GM12864 (cell line): ENCODE measurements around the gene ADAMTS9.

Experiments
- DNase-seq: peaks from one replicate; pipeline ENCODE4 v3.0.0-alpha.2; 2011; ENCODE audit warnings: low read depth
- H3K4me3 ChIP-seq: 2 replicates; pipeline ENCODE4 v1.5.1; 2011; ENCODE audit warnings: mild to moderate bottlenecking, low read depth, low read length, control low read depth
- TF ChIP-seq, protein P1 (sequence below): IDR thresholded peaks from 2 replicates; pipeline ENCODE4 v1.5.1; 2011; ENCODE audit warnings: low read depth, mild to moderate bottlenecking, moderate library complexity, low read length, control low read depth, inconsistent platforms; ENCODE audit errors: missing control alignments

The ADAMTS9 gene

DNA sequence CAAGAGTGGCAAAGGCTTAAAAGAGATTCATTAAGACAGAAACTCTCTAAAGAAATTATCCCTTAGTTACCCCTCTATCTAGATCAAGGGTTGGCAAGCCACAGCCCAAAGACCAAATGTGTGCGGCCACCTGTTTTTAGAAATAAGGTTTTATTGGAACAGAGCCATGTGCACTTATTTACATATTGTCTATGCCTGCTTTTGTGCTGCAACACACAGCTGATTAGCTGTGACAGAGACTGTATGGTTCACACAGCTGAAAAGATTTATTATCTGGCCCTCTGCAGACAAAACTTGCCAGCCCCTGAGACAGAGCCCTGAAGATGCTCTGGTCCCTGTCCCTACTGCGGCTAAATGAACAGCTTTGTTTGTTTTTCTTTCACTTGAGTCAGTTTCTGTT lies 88.1 kb downstream of the ADAMTS9 start:
- no peak for DNase-seq
- no peak overlapping the region for H3K4me3 ChIP-seq
- TF ChIP-seq, protein P1, sequence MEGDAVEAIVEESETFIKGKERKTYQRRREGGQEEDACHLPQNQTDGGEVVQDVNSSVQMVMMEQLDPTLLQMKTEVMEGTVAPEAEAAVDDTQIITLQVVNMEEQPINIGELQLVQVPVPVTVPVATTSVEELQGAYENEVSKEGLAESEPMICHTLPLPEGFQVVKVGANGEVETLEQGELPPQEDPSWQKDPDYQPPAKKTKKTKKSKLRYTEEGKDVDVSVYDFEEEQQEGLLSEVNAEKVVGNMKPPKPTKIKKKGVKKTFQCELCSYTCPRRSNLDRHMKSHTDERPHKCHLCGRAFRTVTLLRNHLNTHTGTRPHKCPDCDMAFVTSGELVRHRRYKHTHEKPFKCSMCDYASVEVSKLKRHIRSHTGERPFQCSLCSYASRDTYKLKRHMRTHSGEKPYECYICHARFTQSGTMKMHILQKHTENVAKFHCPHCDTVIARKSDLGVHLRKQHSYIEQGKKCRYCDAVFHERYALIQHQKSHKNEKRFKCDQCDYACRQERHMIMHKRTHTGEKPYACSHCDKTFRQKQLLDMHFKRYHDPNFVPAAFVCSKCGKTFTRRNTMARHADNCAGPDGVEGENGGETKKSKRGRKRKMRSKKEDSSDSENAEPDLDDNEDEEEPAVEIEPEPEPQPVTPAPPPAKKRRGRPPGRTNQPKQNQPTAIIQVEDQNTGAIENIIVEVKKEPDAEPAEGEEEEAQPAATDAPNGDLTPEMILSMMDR: no peak

DNA sequence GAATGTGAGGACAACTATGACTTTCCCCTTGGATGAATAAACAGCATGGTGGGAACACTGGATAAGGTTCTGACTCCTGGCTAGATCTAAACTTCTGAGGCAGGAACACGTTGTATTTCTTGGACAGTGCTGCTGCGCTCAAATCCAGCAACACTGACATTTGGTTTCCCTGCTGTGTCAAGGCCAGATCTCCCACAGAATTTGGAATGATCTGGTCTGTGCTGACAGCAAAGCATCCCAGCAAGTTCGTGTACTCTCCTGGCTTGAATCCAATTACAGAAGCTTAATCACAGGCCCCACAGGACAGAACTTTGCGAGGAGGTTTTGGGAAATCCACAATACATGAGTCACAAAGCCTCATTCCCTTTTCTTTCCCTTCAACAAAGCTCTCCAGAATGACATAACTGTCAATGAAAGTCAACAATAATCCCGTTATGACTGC lies 92.5 kb downstream of the ADAMTS9 start:
- no peak for DNase-seq
- TF ChIP-seq, protein P1: no peak

DNA sequence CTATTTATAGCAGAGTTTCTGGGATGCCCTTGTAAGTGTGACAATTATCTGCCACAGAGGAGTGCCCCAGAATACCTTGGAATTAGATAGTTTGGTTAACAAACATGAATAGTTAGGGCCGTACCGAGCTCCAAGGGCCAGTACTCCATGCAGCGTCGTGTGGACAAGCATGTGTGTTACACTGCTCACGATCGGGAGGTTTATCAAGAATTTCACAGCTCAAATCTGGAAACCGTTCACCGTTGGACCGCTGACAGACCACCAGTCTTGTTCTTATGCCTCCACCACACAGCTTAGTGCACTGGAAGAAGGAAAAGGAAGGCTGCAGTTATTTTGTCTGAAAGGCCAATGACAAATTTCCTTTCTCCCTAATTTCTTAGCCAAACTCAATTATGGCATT lies 93.7 kb downstream of the ADAMTS9 start:
- DNase-seq: no peak
- TF ChIP-seq, protein P1: no peak
- no peak overlapping the region for H3K4me3 ChIP-seq

More for the DNA sequence above, 92.5 kb downstream of the ADAMTS9 start:
- no peak overlapping the region for H3K4me3 ChIP-seq

DNA sequence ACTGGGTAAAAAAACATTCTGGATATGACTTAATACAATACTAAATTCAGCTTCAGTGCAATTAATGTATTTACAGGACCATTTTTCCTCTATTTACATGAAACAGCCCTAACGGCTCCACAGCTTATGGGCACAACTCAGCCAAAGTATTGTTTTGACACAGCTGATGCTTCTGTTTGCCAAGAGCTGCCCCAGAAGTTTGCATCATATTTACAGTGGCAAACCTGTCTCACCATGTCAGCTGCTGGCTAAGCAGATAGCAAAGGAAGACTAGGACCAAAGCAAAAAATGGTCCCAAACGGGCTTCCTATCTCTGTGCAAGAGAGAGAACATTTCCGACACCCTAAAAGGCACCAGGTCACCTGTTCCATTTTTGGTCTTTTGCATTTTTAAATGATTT lies 94.5 kb downstream of the ADAMTS9 start:
- H3K4me3 ChIP-seq: no peak overlapping the region
- DNase-seq: no peak
- TF ChIP-seq, protein P1: no peak

DNA sequence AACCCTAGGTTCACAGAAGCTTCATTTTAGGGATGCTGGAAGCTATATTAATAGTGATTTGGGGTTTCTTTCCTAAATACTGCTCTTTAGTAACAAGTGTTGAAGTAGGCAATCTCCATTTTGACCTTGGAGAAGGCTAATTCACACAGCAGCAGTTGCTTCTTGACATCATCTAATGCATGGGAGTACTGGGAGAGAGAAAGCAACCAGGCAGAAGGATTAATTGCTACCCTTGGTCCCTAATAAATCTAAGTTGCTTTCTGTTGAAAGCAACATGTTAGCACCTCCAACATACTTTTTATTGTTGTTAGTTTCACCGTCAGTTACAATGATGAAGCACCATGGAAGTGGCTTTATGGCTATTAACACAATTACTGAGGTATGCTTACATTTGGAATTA lies 96.2 kb downstream of the ADAMTS9 start:
- TF ChIP-seq, protein P1: no peak
- DNase-seq: no peak
- no peak overlapping the region for H3K4me3 ChIP-seq

DNA sequence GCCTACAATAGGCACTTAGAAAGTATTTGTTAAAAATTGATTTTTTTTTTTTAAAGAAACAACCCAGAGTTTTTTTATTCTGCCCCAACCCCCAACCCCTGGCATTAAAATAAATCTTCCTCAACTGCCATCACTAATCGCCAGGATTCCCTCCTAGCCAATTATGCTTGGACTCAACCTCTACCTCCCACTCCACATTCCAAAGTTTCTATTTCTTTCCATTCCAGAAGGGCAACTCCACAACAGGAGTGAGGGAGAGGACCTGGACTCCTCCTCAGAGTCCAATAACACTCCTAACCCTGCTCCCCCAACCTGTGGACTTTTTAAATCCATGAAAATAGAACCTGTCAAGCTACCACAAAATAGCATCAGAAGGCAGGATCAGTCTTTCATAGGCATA lies 99.4 kb downstream of the ADAMTS9 start:
- H3K4me3 ChIP-seq: no peak overlapping the region
- DNase-seq: no peak
- TF ChIP-seq, protein P1: no peak

DNA sequence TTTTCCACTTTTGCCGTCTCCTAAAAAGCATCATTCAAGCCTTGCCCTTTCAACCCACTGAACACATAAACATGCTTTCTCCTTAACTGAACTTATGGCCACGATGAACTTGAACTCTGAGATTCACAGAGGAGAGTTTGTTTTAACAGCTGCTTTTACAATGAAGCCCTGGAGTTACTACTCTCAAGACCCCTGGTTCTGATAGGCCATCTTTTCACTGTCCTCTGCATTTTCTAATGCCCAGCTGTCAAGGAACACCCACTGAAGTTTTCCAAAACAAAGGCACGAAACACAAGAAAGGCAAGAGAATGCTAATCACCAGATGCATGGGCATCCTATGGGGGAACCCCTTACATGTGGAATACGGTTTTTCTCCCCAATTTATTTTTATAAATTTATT lies 100.8 kb downstream of the ADAMTS9 start:
- no peak overlapping the region for H3K4me3 ChIP-seq
- DNase-seq: no peak
- TF ChIP-seq, protein P1: no peak
